ENCODE data around the gene PLD4.

Gene PLD4

GRCh38 chr14:104929268-104930230, 4.9 kb downstream of the PLD4 start:
- peaks cover 20% of the 10 kb centered on the region for H3K27me3 Mint-ChIP-seq
- peaks cover 15% of the 10 kb centered on the region for H3K4me1 Mint-ChIP-seq
- DNase-seq (no peak), ATAC-seq (no peak)
- H3K4me3 Mint-ChIP-seq: no peak overlapping the region
- no peak overlapping the region for H3K27ac Mint-ChIP-seq
- no peaks in the 10 kb centered on the region for H3K9me3 Mint-ChIP-seq

- ATAC-seq: no peak
- H3K4me3 Mint-ChIP-seq: no peak overlapping the region
- no peak for DNase-seq
- H3K27ac Mint-ChIP-seq: no peak overlapping the region
- peaks cover 15% of the 10 kb centered on the region for H3K4me1 Mint-ChIP-seq
- no peaks in the 10 kb centered on the region for H3K9me3 Mint-ChIP-seq
- peaks cover 28% of the 10 kb centered on the region for H3K27me3 Mint-ChIP-seq
These were observed 6.0 kb downstream of the PLD4 start for GRCh38 chr14:104930526-104931303.

GRCh38 chr14:104931304-104931770, 6.7 kb downstream of the PLD4 start:
- Mint-ChIP-seq H3K4me3 (no peak overlapping the region), H3K27me3 (peaks cover 31% of the 10 kb centered on the region), H3K9me3 (no peaks in the 10 kb centered on the region), H3K4me1 (peaks cover 14% of the 10 kb centered on the region), H3K27ac (no peak overlapping the region)
- ATAC-seq: no peak
- no peak for DNase-seq

- H3K27me3 Mint-ChIP-seq: peaks cover 38% of the 10 kb centered on the region
- ATAC-seq: no peak
- H3K27ac Mint-ChIP-seq: no peak overlapping the region
- no peak for DNase-seq
- H3K4me1 Mint-ChIP-seq: peaks cover 7% of the 10 kb centered on the region
- H3K9me3 Mint-ChIP-seq: no peaks in the 10 kb centered on the region
- H3K4me3 Mint-ChIP-seq: peak overlapping the region; percentile 32 to 66
These were observed 7.3 kb downstream of the PLD4 start for GRCh38 chr14:104931771-104932675.

GRCh38 chr14:104932676-104933631, 8.3 kb downstream of the PLD4 start:
- no peaks in the 10 kb centered on the region for H3K4me1 Mint-ChIP-seq
- H3K27me3 Mint-ChIP-seq: peaks cover 47% of the 10 kb centered on the region
- H3K9me3 Mint-ChIP-seq: no peaks in the 10 kb centered on the region
- peak overlapping the region; percentile 76 to 86 for H3K4me3 Mint-ChIP-seq
- DNase-seq (peak; percentile 85 to 89), ATAC-seq (peak; percentile 84)
- H3K27ac Mint-ChIP-seq: peak overlapping the region in 1 of 2 donors; percentile 84

- Mint-ChIP-seq H3K4me1 (no peaks in the 10 kb centered on the region), H3K4me3 (peak overlapping the region; percentile 30 to 35), H3K9me3 (no peaks in the 10 kb centered on the region), H3K27ac (peak overlapping the region in 1 of 2 donors; percentile 72), H3K27me3 (peaks cover 44% of the 10 kb centered on the region)
- DNase-seq: peak in 1 of 2 donors; percentile 7
- peak; percentile 19 for ATAC-seq
These were observed 9.4 kb downstream of the PLD4 start for GRCh38 chr14:104933746-104934733.

GRCh38 chr14:104935026-104935650, 10.5 kb downstream of the PLD4 start:
- Mint-ChIP-seq H3K9me3 (no peaks in the 10 kb centered on the region), H3K27me3 (peaks cover 46% of the 10 kb centered on the region), H3K27ac (no peak overlapping the region)

GRCh38 chr14:104935955-104936354, 11.3 kb downstream of the PLD4 start:
- Mint-ChIP-seq H3K4me1 (no peaks in the 10 kb centered on the region), H3K9me3 (no peaks in the 10 kb centered on the region)

More at GRCh38 chr14:104935026-104935650, 10.5 kb downstream of the PLD4 start:
- ATAC-seq (no peak), DNase-seq (peak in 1 of 2 donors; percentile 4)
- H3K4me1 Mint-ChIP-seq: no peaks in the 10 kb centered on the region
- no peak overlapping the region for H3K4me3 Mint-ChIP-seq

GRCh38 chr14:104936361-104937155, 11.9 kb downstream of the PLD4 start:
- DNase-seq: peak in 1 of 2 donors; percentile 8

More at GRCh38 chr14:104935955-104936354, 11.3 kb downstream of the PLD4 start:
- Mint-ChIP-seq H3K4me3 (no peak overlapping the region), H3K27ac (no peak overlapping the region), H3K27me3 (peaks cover 54% of the 10 kb centered on the region)
- DNase-seq (no peak), ATAC-seq (no peak)

GRCh38 chr14:104937161-104937560, 12.5 kb downstream of the PLD4 start:
- DNase-seq: peak in 1 of 2 donors; percentile 5
- no peaks in the 10 kb centered on the region for H3K4me1 Mint-ChIP-seq
- H3K9me3 Mint-ChIP-seq: no peaks in the 10 kb centered on the region
- peaks cover 57% of the 10 kb centered on the region for H3K27me3 Mint-ChIP-seq
- H3K27ac Mint-ChIP-seq: no peak overlapping the region
- no peak for ATAC-seq
- H3K4me3 Mint-ChIP-seq: no peak overlapping the region

More at GRCh38 chr14:104936361-104937155, 11.9 kb downstream of the PLD4 start:
- Mint-ChIP-seq H3K27ac (no peak overlapping the region), H3K4me1 (no peaks in the 10 kb centered on the region), H3K9me3 (no peaks in the 10 kb centered on the region), H3K4me3 (no peak overlapping the region), H3K27me3 (peaks cover 57% of the 10 kb centered on the region)
- no peak for ATAC-seq

- ATAC-seq (no peak), DNase-seq (peak in 1 of 2 donors; percentile 1)
- H3K27me3 Mint-ChIP-seq: peaks cover 57% of the 10 kb centered on the region
- H3K4me3 Mint-ChIP-seq: no peak overlapping the region
- no peaks in the 10 kb centered on the region for H3K4me1 Mint-ChIP-seq
- H3K27ac Mint-ChIP-seq: no peak overlapping the region
- no peaks in the 10 kb centered on the region for H3K9me3 Mint-ChIP-seq
These were observed 13.2 kb downstream of the PLD4 start for GRCh38 chr14:104937694-104938365.

Measured in stimulated activated naive CD8-positive, alpha-beta T cell treated with anti-CD3 and anti-CD28 coated beads, Interleukin-15, amount 100 ng/mL, for 72 hours (primary cell).